Left lung (tissue), 10 donors: ENCODE measurements around the gene ZMYND19. TPM values are rescaled to one million over a fixed set of nuclear protein-coding genes. Genes with fewer than 3 reads are reported as not detected.

Source experiments
- ATAC-seq: fragments of 200-7000 bp; cut with Tn5 transposase; one replicate; pipeline ENCODE4 v1.9.1; 2020; ENCODE audit warnings: moderate library complexity
- DNase-seq, 4 donors: peaks; one replicate each; pipeline ENCODE4 v3.0.0-alpha.2; 2013 to 2020
- H3K27ac ChIP-seq, 2 donors: fragments of 200-600 bp; sonication (generic) in 1 of 2; one replicate each; pipeline versions ENCODE4 v1.5.0 to v1.8.0; 2020 to 2021
- H3K27me3 ChIP-seq, 2 donors: fragments of 200-600 bp; sonication (generic) in 1 of 2; one replicate each; pipeline versions ENCODE4 v1.5.0 to v1.8.0; 2020 to 2021
- H3K36me3 ChIP-seq, 2 donors: fragments of 200-600 bp; sonication (generic) in 1 of 2; one replicate each; pipeline versions ENCODE4 v1.5.0 to v1.8.0; 2020 to 2021
- H3K4me1 ChIP-seq, 2 donors: fragments of 200-600 bp; one replicate each; pipeline ENCODE4 v1.8.0; 2021
- H3K4me3 ChIP-seq, 2 donors: fragments of 200-600 bp; sonication (generic) in 1 of 2; one replicate each; pipeline versions ENCODE4 v1.5.0 to v1.8.0; 2020 to 2021; ENCODE audit warnings: mild to moderate bottlenecking in 1 of 2
- H3K9me3 ChIP-seq, 2 donors: fragments of 200-600 bp; sonication (generic) in 1 of 2; one replicate each; pipeline versions ENCODE4 v1.5.0 to v1.8.0; 2020 to 2021
- CTCF ChIP-seq, 2 donors: fragments of 200-600 bp; sonication (generic) in 1 of 2; IDR thresholded peaks; one replicate each; pipeline versions ENCODE4 v1.5.0 to v1.8.0; 2021; ENCODE audit warnings: antibody characterized with exemption in 2 of 2
- intact Hi-C, 2 donors: fragments of 100-400 bp; cut with DNase I; formaldehyde crosslinking; loops; one replicate each; pipeline versions ENCODE4 v1.11.2 to v1.14.2; 2022
- polyA plus RNA-seq, 6 donors: library from polyadenylated mRNA; unstranded; fragments of 120-200 nt; gene quantifications; one replicate each; pipeline ENCODE4 v1.2.1, GENCODE V29; 2013; ENCODE audit not compliant: insufficient read length in 6 of 6
- total RNA-seq, 2 donors: library from RNA; stranded (reverse); fragmentation: NEBNext Ultra II Directional; extraction: Animal tissue kit (Norgen Biotek cat#: 25700); gene quantifications; one replicate each; pipeline ENCODE4 v1.2.1, GENCODE V29; 2021
- donor health status: DM: no; HTN: yes; CAD: no.
- donor health status: DM: no; HTN: no; CAD: no.

Gene ZMYND19
- total and polyA plus RNA-seq, 8 donors = 15.3 to 30.5 (median 21.5) TPM

GRCh38 chr9:137619240-137620047, 29.1 kb upstream of the ZMYND19 start:
- DNase-seq (peak in 2 of 4 donors; percentile 42 to 86), ATAC-seq (peak; percentile 5)
- Histone ChIP-seq H3K4me1 (peaks cover 22 to 54% of the 10 kb centered on the region in 2 donors), H3K27me3 (no peaks in the 10 kb centered on the region), H3K4me3 (peak overlapping the region; percentile 77 to 78), H3K27ac (peak overlapping the region; percentile 67 to 88), H3K36me3 (peaks cover 0 to 22% of the 10 kb centered on the region in 2 donors), H3K9me3 (no peaks in the 10 kb centered on the region)
- no peak for TF ChIP-seq CTCF (IDR thresholded peaks at IDR 0.05)
- intact Hi-C loops = no loop called here

- peak within 1 kb of the TSS; percentile 87 to 91 for H3K27ac ChIP-seq
- ATAC-seq (peak; percentile 76), DNase-seq (peak; percentile 81 to 95 (median 91))
- no peaks in the 10 kb centered on the region for H3K27me3 ChIP-seq
- H3K4me1 ChIP-seq = peaks cover 22 to 61% of the 10 kb centered on the region in 2 donors
- H3K9me3 ChIP-seq = no peaks in the 10 kb centered on the region
- intact Hi-C loops = no loop called here
- peak within 1 kb of the TSS; percentile 77 to 86 for H3K4me3 ChIP-seq
- TF ChIP-seq CTCF (IDR thresholded peaks at IDR 0.05) = no peak
- peaks cover 0 to 33% of the 10 kb centered on the region in 2 donors for H3K36me3 ChIP-seq
Observed at GRCh38 chr9:137618105-137619067, 28.1 kb upstream of the ZMYND19 start, which contains the start of gene EHMT1. EHMT1 (plus strand) TSS chr9:137619005; CDS start chr9:137619029, 24 bp downstream.

DNA sequence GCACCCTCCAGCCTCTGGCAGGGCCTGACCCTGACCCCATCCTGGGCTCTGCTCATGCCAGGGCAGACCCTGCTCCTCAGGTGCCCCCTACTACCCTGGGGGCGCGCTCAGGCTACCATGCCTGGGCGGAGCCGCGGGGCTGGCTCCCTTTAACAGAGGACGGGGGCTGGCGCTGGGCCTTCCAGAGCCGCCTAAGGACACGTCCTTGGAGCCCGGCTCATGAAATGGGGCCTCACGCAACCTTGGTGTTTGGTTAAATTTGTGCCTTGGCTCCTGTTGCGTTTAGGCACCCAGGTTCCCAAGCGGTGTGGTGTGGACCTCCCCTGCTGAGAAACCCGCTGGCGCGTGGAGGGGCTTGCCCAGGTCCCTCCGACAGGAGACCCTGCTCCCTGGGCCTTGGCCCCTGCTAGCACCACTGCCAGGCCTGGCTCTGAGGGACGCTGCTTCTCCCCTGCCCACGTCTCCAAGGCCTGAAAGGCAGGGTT, 25.1 kb upstream of the ZMYND19 start:
- intact Hi-C loops = no loop called here
- H3K9me3 ChIP-seq = no peaks in the 10 kb centered on the region
- no peak for TF ChIP-seq CTCF (IDR thresholded peaks at IDR 0.05)
- DNase-seq = peak in 1 of 4 donors; percentile 74
- no peaks in the 10 kb centered on the region for H3K27me3 ChIP-seq
- H3K27ac ChIP-seq = no peak overlapping the region
- no peak overlapping the region for H3K4me3 ChIP-seq
- peaks cover 0 to 39% of the 10 kb centered on the region in 2 donors for H3K36me3 ChIP-seq
- H3K4me1 ChIP-seq = peaks cover 35 to 71% of the 10 kb centered on the region in 2 donors
- no peak for ATAC-seq

DNA sequence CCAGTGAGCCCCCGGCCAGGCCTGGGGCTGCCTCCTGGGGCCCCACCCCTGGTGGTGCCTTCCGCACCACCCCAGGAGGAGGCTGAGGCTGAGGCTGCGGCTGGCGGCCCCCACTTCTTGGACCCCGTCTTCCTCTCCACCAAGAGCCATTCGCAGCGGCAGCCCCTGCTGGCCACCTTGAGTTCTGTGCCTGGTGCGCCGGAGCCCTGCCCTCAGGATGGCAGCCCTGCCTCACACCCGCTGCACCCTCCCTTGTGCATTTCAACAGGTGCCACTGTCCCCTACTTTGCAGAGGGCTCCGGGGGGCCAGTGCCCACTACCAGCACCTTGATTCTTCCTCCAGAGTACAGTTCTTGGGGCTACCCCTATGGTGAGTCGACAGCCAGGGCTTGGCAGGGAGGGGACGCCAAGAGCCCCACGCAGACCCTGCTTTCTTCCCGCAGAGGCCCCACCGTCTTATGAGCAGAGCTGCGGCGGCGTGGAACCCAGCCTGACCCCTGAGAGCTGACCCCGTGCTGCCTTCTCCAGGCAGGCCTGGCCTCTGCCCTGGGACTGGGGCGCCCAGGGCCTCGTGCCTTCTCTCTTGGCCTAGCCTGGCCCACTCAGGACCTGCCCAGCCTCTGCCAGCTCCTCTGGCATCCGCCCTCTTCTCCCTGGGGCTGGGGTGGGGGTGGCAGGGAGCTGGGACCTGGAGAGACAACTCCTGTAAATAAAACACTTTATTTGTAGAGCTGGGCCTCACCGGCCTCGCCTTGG, 24.5 kb upstream of the ZMYND19 start:
- intact Hi-C loops = no loop called here
- peak in 1 of 4 donors; percentile 77 for DNase-seq
- TF ChIP-seq CTCF (IDR thresholded peaks at IDR 0.05) = no peak

More for the DNA sequence above, 24.5 kb upstream of the ZMYND19 start:
- Histone ChIP-seq H3K27ac (no peak overlapping the region), H3K27me3 (no peaks in the 10 kb centered on the region), H3K4me3 (no peak overlapping the region), H3K4me1 (peaks cover 28 to 70% of the 10 kb centered on the region in 2 donors), H3K36me3 (peaks cover 0 to 39% of the 10 kb centered on the region in 2 donors), H3K9me3 (no peaks in the 10 kb centered on the region)
- no peak for ATAC-seq
